ENCODE data around the gene THBS4.
A peak's percentile ranks its signal among the peaks of the same experiment; 100 is the strongest.

THBS4 gene

DNA sequence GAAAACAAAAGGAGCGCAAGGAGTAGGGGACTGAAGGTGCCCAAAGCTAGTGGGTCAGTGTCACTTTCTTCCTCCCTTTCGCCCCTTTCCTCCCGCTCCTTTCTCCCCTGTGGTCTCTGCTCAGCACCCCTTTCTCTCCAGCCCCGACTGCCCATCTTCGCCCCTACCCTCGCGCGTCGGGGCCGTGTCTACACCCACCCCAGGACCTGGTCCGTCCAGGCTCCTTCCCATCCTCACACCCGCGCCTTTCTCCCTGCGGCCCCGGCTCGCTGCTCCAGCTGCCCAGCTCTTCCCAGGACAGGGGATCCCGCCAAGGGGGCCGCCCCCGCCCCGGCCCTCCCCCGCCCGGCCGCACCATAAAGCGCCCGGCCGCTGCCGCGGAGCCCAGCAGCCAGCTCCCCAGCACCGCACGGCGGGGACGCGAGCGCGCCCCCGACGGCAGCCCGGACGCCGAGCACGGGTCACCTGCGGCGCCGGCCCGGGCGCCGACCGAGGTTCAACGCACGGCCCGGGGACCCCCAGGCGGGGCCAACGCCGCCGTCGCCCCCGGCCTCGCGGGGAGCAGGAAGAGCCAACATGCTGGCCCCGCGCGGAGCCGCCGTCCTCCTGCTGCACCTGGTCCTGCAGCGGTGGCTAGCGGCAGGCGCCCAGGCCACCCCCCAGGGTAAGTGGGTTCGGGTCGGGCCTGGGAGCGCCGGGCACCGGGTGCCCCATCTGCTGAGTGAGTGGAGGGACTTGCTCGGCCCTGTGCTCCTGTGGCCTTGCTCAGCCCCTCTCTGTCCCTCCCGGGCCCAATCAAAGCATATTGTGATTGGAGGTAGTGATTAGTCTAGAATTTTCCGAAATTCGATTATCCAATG lies at the start of gene THBS4:
TSS of gene THBS4 (plus strand) at position 387 of the 860 bp plus-strand sequence. CDS start at position 577, 190 bp downstream.
- no peak for DNase-seq (ENCODE audit: low read depth in 2 of 2)

DNA sequence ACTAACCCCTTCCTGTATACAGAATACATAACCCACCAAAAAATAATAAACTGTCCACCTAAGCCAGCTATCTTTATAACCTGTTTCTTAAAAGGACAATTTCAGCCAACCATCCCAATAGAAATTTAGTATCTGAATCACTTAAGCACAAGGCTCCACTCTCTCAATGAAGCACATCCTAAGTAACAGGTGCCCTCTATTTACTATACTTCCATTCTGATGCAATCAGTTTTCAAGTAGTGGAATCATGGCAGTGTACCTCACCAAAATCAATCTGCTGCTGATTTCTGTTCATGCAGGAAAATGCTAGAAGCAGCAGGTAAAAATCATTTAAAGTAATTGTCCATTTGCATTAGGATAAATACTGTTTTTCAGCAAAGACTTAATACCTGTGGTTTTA lies 48.9 kb upstream of the THBS4 start:
- DNase-seq (ENCODE audit: low read depth in 2 of 2) = no peak

DNA sequence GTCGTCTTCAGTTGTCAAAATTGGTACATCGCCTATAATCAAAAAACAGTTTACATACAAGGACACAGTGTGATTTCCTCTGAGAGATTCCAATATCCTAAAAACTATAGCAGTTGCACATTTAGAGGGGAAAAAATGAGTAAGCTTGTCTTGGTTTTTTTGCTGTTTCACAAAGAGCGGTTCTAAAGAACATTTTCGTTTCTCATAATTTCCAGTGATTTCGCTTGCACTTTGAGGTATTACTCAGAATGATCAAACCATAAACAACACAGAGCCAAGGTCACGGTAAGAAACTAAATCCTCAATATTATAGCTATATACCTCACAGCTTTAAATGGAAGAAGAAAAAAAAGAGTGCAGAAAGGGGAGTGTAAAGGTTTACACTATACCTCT lies 44.9 kb upstream of the THBS4 start:
- no peak for DNase-seq (ENCODE audit: low read depth in 2 of 2)

DNA sequence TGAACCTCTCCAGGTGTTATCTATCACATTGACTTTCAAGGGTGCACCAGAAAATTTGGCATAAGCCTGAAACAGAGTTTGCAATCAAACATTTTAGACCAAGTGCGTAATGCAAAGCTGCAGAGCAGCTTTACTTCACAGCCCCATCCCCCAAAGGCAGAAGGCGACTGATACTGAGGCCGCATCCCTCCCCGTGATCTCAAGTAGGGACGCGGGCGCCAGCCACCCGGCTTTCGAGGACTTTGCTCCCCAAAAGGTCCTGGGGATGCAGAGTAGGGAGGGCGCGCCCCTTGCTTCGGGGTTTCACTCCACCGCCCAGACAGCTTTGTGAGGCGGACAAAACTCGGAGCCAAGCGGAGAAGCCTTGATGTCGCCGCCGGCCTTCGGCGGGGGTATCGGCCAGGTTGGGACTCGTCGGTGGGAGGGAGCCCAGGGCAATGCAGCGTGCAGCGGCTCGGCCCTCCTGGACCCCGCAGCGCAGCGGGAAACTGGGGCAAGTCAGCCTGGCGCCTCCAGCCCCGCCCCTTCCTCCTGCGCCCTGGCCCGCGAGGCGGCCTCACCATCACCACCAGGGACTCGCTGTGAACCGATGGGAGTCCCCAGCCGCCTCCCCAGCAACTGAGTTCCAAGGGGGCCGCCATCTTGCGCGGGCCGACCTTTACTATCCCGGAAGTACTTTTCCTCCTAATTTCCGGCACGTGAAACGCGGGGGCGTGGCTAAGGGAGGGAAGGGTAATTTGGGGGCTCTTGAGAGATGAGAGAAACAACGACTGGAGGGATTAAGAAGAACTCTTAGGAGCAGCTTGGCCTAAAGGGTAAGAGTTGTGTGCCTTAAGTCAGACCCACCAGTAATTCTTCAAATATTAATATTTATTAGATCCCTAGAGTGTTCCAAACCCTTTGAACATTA lies 44.3 kb upstream of the THBS4 start, which contains the start of gene MTX3:
TSS of gene MTX3 (minus strand) at position 665 of the 910 bp plus-strand sequence. CDS start at position 641, 24 bp downstream.
- peak; percentile 77 to 82 for DNase-seq (ENCODE audit: low read depth in 2 of 2)

DNA sequence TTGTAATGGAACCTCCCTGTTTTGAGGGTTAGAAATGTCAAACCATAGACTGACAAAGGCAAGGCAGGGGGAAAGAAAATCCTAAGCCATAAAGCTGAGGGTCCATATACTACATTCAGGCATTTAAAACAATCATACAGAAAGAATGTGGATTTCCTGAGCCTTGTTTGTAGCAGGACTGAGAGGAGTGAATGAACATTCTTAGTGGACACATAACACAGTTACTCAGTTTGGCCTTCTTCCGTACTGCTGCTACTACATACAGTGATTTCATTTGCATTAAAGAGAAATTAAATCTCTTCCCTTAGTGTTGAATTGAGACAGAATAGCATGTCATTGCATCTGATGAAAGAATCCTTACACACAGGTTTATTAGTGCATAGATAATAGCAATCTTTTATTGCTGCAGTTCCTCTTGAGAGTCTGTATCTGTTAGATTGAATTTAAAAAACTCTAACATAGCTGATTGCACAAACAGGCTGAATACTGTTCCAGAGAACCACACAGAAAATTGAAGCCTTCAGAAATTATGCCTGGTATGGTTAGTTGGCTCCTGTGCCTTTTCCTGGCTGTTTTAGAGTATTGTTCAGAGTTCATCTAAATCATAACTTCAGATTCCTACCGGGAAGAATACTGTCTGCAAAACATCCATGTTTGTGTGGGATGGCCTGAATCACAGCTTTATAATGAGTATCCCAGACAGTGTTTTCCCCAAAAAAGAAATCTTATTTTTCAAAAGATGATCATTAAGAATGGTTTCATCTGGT lies 42.1 kb upstream of the THBS4 start:
- no peak for DNase-seq (ENCODE audit: low read depth in 2 of 2)

DNA sequence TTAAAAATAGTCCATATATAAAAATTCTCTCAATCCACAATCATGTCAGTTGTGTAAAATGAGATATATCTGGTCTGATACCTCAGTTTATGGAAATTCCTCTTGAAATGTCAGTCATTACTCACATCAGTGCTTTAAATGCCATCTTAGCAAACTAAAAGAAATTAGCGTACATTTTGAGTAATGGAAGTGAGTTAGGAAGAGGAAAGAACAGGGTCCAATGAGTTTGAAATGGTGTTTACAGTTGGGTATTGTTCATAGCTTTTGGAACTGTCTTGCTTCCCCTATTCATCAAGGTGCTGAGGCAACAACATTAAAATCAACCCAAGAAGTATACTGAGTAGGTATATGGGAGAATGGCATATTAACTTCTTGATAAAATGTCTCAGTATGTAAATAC lies 35.4 kb upstream of the THBS4 start:
- no peak for DNase-seq (ENCODE audit: low read depth in 2 of 2)

DNA sequence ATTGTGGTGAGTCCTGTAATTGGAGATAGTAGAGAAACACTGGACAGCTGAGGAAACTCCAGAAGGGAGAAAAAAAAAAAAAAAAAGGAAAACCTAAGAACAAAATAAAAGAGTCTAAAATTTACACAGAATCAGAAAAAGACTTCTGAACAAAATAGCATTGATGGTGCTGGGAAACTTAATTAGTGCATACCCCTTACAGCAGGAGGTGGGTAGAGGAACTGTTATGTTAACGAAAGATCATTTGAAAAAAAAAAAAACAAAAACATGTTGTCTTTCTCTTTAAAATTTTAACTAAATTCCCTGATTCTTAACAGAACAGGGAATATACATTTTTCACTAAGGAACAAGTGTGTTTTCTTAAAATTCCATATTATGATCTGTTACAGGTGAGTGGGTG lies 32.5 kb upstream of the THBS4 start:
- DNase-seq (ENCODE audit: low read depth in 2 of 2) = no peak

DNA sequence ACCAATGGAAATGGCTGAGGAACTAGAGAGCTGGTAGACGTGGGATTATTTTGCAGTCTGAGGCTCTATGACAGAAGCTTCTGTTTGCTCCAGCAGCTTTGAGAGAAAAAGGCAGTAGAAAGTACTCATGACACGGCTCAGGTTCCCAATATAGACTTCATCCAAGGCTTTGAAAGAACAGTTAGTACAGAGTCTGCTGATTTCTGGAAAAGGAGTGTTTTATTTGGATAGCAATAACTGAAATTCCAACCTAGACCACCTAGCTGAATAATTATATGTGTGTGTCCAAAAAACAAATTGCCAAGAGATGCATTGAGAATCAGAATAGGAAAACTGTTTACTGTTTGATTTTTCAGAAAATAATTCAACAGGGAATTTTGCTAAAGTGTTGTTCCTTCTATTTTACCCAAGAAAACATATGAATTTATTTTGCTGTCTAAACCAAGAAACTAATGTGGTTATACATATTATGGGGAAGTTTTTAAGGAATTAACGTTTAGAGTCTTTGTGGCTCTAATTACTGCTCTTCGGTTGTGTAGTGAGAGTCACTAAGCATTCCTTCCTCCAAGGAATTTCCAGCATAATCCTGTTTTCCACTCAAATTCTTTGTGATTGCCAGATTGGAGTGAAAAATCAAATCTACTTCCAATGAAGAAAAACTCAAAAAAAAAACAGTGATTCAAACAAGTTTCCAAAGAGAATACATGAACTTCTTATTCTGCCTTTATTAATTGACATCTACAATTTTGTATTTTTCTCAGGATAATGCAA lies 26.0 kb upstream of the THBS4 start:
- DNase-seq (ENCODE audit: low read depth in 2 of 2) = no peak

DNA sequence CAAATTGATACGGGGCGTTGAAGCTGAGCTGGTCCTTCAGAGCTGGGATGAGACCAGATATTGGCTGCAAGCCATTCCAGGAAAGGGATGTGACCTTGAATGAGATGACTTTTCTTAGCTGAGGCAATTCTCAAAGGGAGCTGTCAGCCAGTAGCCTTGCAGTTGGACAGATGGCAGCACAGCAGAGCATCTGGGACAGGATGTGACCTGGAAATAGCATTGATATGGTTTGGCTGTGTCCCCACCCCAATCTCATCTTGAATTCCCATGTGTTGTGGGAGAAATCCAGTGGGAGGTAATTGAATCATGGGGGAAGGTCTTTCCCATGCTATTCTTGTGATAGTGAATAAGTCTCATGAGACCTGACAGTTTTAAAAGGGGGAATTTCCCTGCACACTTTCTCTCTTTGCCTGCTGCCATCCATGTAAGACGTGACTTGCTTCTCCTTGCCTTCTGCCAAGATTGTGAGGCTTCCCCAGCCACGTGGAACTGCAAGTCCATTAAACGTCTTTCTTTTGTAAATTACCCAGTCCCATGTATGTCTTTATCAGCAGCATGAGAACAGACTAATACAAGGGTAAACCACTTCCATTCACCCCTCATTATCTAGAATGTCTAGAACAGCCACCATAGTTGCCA lies 24.3 kb upstream of the THBS4 start:
- no peak for DNase-seq (ENCODE audit: low read depth in 2 of 2)

DNA sequence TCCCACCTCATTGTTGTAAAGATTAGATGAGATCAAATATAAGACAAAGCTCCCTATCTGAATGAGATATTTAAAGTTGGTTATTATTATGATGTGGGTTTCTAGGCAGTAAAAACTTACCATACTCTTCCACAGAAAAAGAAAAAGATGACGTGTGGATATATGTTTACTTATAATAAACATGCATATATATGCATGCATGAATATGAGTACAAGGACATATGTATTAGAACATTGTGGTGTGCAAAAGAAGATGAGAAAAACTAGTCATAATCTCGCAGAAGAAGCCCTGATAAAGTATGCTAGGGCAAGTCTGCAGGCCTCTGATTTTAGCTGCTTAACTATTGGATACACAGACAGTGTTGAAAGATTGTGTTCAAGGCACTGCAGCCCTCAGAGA lies 10.1 kb upstream of the THBS4 start:
- no peak for DNase-seq (ENCODE audit: low read depth in 2 of 2)

DNA sequence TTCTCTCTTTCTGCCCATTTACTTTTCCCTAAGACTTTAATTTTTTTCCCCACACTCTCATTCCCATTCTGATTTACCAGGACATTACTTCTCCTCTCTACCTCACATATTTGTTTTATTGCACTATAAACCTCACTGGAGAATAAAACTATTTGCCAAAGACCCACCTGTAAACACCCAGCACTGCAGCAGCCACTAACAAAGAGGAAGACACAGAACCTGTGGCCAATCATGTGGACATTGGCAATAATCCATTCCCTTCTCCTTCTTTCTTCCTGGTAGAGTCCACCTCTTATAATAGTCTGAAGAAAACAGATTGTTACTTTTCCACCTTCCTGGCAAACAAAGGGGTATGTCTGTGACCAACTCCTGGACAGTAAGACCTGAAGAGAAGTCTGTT lies 8.3 kb upstream of the THBS4 start:
- DNase-seq (ENCODE audit: low read depth in 2 of 2) = no peak

DNA sequence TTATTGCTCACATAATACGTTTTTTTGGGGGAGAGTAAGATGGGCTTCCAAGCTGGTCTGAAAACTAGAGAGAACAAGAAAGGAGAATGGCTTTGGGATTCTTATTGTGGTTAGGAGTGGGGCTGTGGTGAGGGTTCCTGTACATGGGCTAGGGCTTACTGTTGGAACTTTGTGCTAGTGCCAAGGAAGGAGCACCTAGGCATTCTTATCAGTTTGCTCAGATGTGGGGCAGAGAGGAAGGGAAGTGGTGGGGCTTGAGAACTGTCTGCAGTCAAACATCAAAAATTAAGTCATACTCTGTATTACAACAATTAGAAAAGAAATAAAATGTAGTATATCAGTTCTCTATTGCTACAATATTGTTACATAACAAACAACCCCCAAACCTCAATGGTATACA lies 4.0 kb upstream of the THBS4 start:
- DNase-seq (ENCODE audit: low read depth in 2 of 2) = no peak

DNA sequence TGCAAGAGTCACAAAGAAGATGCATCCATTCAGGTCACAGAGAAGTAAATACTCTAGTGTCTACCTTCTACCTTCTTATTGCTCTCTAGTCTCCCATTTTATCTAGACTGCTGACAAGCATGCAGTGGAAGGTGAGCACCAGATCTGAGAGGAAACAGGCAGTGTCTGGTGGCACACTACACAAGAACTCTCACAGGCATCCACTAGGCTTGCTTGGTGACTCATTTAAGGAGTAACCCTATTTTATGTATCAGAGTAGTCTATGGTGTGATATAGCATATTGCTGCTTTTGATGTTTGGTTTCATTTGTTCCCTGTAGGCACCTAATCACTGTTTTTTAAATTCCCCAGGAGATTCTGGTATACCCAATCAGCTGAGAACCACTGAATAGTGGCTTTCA lies 1.6 kb upstream of the THBS4 start:
- DNase-seq (ENCODE audit: low read depth in 2 of 2) = no peak

DNA sequence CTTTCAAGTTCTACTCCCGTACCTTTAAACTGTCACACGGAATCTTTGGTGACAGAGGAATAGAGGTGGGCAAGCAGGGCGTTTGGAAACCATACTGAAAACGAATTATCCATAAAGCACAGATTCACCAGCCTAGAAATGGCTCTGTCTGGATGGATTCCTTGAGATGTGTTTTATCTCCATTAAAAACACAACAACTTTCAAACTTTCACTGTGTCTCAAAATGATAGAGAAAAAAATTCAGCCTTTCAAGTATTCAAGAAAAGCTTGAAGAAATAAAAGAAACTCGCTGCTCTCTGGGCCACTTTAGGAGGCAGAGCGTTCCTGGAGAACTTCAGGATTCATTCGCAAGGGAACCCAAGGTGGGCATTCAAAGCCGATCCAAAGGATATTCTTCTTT lies 589 bp upstream of the THBS4 start:
- no peak for DNase-seq (ENCODE audit: low read depth in 2 of 2)

DNA sequence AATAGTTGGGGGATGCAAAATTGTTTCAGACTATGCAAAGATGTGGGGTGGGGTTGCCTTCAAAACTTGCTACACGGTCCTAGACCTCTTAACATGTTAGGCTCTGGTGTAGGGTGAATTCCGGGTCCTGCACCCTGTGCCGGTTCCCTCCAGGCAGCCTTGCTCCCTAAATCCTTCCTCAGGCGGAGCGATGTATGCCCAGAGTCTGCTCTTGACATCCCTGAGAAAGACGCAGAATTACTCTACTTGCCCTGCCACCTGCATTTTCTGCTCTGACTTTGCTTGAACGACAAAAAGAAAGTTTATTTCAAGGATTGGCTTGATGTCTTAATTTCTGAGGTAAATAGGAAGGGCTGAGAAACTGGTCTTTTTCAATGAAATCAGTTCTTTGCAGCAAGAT lies 691 bp downstream of the THBS4 start:
- no peak for DNase-seq (ENCODE audit: low read depth in 2 of 2)

DNA sequence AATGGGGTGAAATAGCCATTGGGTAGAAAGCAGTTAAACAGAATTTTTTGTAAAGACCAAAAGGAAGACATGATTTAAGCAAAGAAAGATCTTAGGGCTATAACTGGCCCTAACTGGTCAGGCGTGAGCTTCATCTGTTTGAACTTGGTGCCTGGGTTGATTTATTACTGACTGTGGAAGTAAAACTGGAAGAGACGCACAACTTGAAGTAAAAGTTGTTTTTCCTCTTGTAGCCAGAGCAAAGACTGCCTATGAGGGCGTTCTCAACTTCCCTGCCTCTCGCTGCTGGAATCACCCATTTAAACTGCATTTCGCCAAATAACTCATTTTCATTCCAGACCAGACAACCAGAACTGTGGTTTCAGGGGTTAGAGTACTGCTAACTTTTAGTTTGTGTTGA lies 1.5 kb downstream of the THBS4 start:
- DNase-seq (ENCODE audit: low read depth in 2 of 2) = no peak

DNA sequence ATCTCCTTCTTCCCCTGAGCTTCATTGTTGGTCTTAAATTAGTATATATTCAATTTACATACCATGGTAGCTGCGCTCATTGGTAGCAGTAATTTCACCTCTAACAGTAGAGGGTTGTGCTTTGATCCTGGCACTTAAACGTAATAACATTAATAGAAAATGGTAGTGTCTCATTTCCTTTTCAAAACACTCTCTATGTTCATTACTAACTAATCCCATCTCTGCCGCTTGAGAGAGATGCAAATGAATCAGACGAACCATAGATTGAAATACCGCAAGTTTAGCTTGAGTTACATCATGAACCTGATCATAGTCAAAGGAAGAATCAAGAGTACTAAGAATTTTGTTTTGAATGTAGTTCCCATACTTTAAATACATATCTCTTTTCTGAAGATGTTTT lies 2.2 kb downstream of the THBS4 start:
- no peak for DNase-seq (ENCODE audit: low read depth in 2 of 2)

DNA sequence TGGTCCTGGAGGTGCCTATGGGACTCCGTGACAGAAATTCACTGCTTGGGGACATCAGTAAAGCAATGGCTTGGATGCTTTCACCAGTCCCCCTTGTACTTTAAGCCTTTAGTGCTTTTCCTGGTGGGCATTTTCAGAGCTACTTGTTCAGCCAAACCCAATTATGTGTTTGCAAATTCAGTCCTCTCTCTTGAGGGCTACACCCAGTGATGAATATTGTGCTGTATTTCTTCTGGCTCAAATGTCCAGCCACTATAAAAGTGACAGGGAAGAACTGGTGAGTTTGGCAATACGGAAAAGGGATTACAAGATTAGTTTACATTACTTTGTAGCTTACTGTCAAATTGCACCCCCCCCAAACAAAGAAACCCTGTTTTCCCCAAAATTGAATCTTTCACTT lies 4.5 kb downstream of the THBS4 start:
- DNase-seq (ENCODE audit: low read depth in 2 of 2) = no peak

DNA sequence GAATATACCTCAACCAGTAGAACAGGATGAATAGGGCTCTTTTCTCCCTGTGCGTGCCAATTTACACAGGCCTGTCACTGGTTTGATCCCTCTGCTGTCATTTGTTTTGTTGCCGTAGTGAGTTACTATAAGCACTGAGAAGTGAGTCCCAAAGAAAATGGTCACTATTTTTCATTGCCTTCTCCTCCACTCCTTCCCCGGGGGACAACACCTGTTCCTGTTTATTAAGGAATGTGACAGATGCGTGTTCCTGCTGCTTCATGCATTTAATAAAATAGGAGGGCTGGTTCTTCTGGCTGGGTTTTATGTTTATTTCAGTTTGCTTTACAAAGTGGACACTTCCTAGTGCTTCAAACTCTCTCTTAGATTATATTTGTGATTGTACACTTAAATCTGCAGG lies 6.4 kb downstream of the THBS4 start:
- no peak for DNase-seq (ENCODE audit: low read depth in 2 of 2)

DNA sequence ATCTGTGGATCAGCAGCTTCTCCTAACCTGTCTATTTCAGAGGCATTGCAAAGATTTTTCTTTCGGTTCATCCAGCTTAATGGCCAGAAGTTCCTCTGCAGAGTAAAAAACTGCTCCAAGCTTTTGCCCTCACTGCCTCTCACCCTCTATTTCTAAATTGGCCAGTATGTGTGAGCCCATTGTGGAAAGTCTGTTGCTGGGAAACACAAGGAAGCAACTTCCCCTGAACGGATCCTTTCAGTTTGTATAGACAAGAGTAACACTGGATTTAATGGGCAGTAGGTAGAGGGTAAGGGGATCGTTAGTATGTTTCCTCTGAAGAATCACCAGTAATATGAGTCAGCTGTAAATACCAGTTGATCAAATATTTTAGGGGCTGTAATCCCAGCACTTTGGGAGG lies 7.2 kb downstream of the THBS4 start:
- DNase-seq (ENCODE audit: low read depth in 2 of 2) = no peak

DNA sequence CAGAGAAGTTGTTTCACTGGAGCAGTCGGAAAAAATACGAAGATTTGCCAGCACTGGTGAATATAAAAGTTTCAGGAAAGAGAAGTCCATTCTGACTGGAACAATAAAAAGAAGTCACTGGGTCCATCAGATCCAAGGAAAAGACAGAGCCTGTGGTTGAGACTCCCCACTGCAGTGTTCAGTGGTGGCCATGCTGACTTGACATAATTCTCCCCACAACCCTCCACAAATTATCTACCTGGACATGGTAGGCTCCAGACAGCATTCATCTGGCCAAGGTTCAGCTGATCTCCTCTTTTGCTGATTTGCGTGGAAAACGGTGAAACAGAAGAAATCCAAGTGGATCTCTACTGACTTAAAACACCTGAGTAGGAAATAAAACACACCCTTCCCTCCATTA lies 8.0 kb downstream of the THBS4 start:
- DNase-seq (ENCODE audit: low read depth in 2 of 2) = no peak
